Endothelial cell of umbilical vein (primary cell): ENCODE results near the gene MAP4K4. TPM values are rescaled to one million over a fixed set of nuclear protein-coding genes. Genes with fewer than 3 reads are reported as not detected.

ENCODE experiments used
- BruUV-seq: library from RNA; stranded (reverse); fragments of 400-500 nt; replicated peaks from 2 replicates; lab custom pipeline; 2021; lab: Mats Ljungman, UMichigan
- CTCF ChIA-PET: fragments of 300-600, 350-600 bp; sonication (Branson Sonifier 250); formaldehyde crosslinking; loops from one replicate; lab custom pipeline; 2021; ENCODE audit warnings: antibody characterized with exemption, inconsistent platforms; lab: Charles Lee
- POLR2A ChIA-PET: fragments of 300-600, 350-600 bp; sonication (Branson Sonifier 250); formaldehyde crosslinking; loops from one replicate; lab custom pipeline; 2021; ENCODE audit warnings: antibody characterized with exemption, inconsistent platforms; lab: Charles Lee
- DNase-seq: peaks from one replicate; pipeline ENCODE4 v3.0.0-alpha.2; 2011; ENCODE audit warnings: low read depth, low spot score
- FAIRE-seq: peaks from 2 replicates; lab custom pipeline; 2011; peaks lifted over from hg19 to GRCh38; lab: Jason Lieb, UNC
- H2AFZ ChIP-seq: 2 replicates; pipeline ENCODE4 v1.6.0; 2012; ENCODE audit warnings: low read depth, low read length, control low read depth, inconsistent platforms
- H3K27ac ChIP-seq: 2 replicates; pipeline ENCODE4 v1.5.1; 2011; ENCODE audit warnings: low read depth, mild to moderate bottlenecking, control low read depth, low read length, moderate library complexity; ENCODE audit not compliant: insufficient read depth
- H3K27me3 ChIP-seq, 2 experiments: 2 replicates each; pipeline versions ENCODE4 v1.6.0 to v1.6.1; 2011; ENCODE audit warnings: low read length in 2 of 2, mixed read lengths in 1 of 2; ENCODE audit not compliant: control insufficient read depth in 2 of 2, insufficient read depth in 2 of 2
- H3K36me3 ChIP-seq, 2 experiments: 2 replicates in 1 of 2; 3 replicates in 1 of 2; pipeline ENCODE4 v1.5.1; 2011; ENCODE audit warnings: low read length in 2 of 2, mild to moderate bottlenecking in 1 of 2, moderate library complexity in 1 of 2; ENCODE audit not compliant: control insufficient read depth in 2 of 2, insufficient read depth in 2 of 2; ENCODE audit errors: extremely low read depth in 1 of 2
- H3K4me1 ChIP-seq: 3 replicates; pipeline ENCODE4 v1.5.1; 2011; ENCODE audit warnings: mild to moderate bottlenecking, low read length; ENCODE audit not compliant: control insufficient read depth, insufficient read depth; ENCODE audit errors: extremely low read depth
- H3K4me2 ChIP-seq: 2 replicates; pipeline ENCODE4 v1.6.1; 2011; ENCODE audit warnings: low read length, control low read depth, mixed read lengths; ENCODE audit not compliant: insufficient read depth
- H3K4me3 ChIP-seq, 3 experiments: fragments of 200-600 bp in 1 of 3; sonication (generic), shearing (Covaris generic) in 1 of 3; replicated peaks in 1 of 3; 2 replicates each; pipeline ENCODE4 v1.5.1; 2011 to 2016; ENCODE audit warnings: control low read depth in 3 of 3, low read length in 3 of 3, mild to moderate bottlenecking in 2 of 3, inconsistent platforms in 1 of 3, low read depth in 1 of 3, moderate library complexity in 1 of 3; ENCODE audit not compliant: insufficient read depth in 1 of 3
- H3K79me2 ChIP-seq: 2 replicates; pipeline ENCODE4 v1.6.0; 2012; ENCODE audit warnings: low read length, inconsistent platforms; ENCODE audit not compliant: control insufficient read depth, insufficient read depth
- H3K9ac ChIP-seq: replicated peaks from 2 replicates; pipeline ENCODE3; 2011; ENCODE audit warnings: low read length, control low read depth; ENCODE audit not compliant: insufficient read depth; ENCODE audit errors: extremely low read depth
- H3K9me1 ChIP-seq: replicated peaks from 3 replicates; pipeline ENCODE4 v1.6.0; 2011; ENCODE audit warnings: mild to moderate bottlenecking, low read length; ENCODE audit not compliant: control insufficient read depth, insufficient read depth; ENCODE audit errors: extremely low read depth
- H3K9me3 ChIP-seq: replicated peaks from 2 replicates; pipeline ENCODE4 v1.5.1; 2012; ENCODE audit warnings: low read length, inconsistent platforms; ENCODE audit not compliant: control insufficient read depth, insufficient read depth
- H4K20me1 ChIP-seq: replicated peaks from 2 replicates; pipeline ENCODE3; 2011; ENCODE audit warnings: mild to moderate bottlenecking, low read length; ENCODE audit not compliant: control insufficient read depth, insufficient read depth; ENCODE audit errors: extremely low read depth
- EZH2 ChIP-seq: IDR thresholded peaks from 2 replicates; pipeline ENCODE4 v1.6.1; 2012; ENCODE audit warnings: borderline replicate concordance, low read depth, mild to moderate bottlenecking, moderate library complexity, low read length, inconsistent platforms; ENCODE audit not compliant: severe bottlenecking
- FOS ChIP-seq: IDR thresholded peaks from 2 replicates; pipeline ENCODE4 v1.6.1; 2011; ENCODE audit warnings: mild to moderate bottlenecking, low read length, moderate library complexity, borderline replicate concordance; ENCODE audit not compliant: insufficient read depth
- GATA2 ChIP-seq: IDR thresholded peaks from 2 replicates; pipeline ENCODE4 v1.7.0; 2011; ENCODE audit warnings: low read depth, mild to moderate bottlenecking, moderate library complexity, mixed read lengths, low read length; ENCODE audit not compliant: insufficient read length, insufficient read depth
- JUN ChIP-seq: IDR thresholded peaks from 2 replicates; pipeline ENCODE4 v1.6.1; 2011; ENCODE audit warnings: borderline replicate concordance, low read depth; ENCODE audit not compliant: insufficient read length, insufficient read depth
- MAX ChIP-seq: IDR thresholded peaks from 2 replicates; pipeline ENCODE4 v1.6.1; 2011; ENCODE audit not compliant: insufficient read depth, insufficient read length
- MYC ChIP-seq: IDR thresholded peaks from one replicate; pipeline ENCODE4 v1.6.1; 2011; ENCODE audit warnings: mild to moderate bottlenecking, low read depth, low read length
- POLR2A ChIP-seq: IDR thresholded peaks from 2 replicates; pipeline ENCODE4 v1.6.1; 2012; ENCODE audit warnings: low read depth, mild to moderate bottlenecking, control low read depth, low read length
- POLR2AphosphoS5 ChIP-seq: IDR thresholded peaks from 2 replicates; pipeline ENCODE4 v1.6.1; 2012; ENCODE audit warnings: low read depth, mild to moderate bottlenecking, control low read depth, low read length, moderate library complexity; ENCODE audit not compliant: insufficient read depth
- dilution Hi-C: fragments of 300-500 bp; cut with MboI; formaldehyde crosslinking; loops from one replicate; pipeline ENCODE4 v1.15.0; 2019; ENCODE audit warnings: low sequenced_read_pairs; ENCODE audit not compliant: extremely low pct_ligation_motif_present
- intact Hi-C: fragments of 100-400 bp; cut with micrococcal nuclease; formaldehyde crosslinking; loops from one replicate; pipeline ENCODE4 v1.10.0; 2022
- polyA plus RNA-seq, 4 experiments: library from polyadenylated mRNA; depleted of rRNA in 3 of 4; stranded (reverse) in 3 of 4; unstranded in 1 of 4; fragments of >200 nt; gene quantifications; 2 replicates each; pipeline versions ENCODE4 v1.2.1 to v1.2.3, GENCODE V29; 2011 to 2012; ENCODE audit warnings: missing spikeins in 1 of 4
- total RNA-seq: library from RNA; stranded (reverse); gene quantifications from 2 replicates; pipeline ENCODE4 v1.2.3, GENCODE V29; 2021
- TF ChIP-seq, protein P1 (sequence below), 2 donors: IDR thresholded peaks; 1 replicate in 1 of 2; 2 replicates in 1 of 2; pipeline ENCODE4 v1.5.1; 2011; ENCODE audit warnings: low read length in 2 of 2, mild to moderate bottlenecking in 2 of 2, moderate library complexity in 2 of 2, control low read depth in 1 of 2, inconsistent platforms in 1 of 2, low read depth in 1 of 2; ENCODE audit not compliant: insufficient read depth in 1 of 2; ENCODE audit errors: extremely low read depth in 1 of 2

Gene MAP4K4
- total and polyA plus RNA-seq, 2 donors (not counting 3 experiments of a cell fraction or from before 2014, with no cell fraction given) = 79.4 to 269 TPM

DNA sequence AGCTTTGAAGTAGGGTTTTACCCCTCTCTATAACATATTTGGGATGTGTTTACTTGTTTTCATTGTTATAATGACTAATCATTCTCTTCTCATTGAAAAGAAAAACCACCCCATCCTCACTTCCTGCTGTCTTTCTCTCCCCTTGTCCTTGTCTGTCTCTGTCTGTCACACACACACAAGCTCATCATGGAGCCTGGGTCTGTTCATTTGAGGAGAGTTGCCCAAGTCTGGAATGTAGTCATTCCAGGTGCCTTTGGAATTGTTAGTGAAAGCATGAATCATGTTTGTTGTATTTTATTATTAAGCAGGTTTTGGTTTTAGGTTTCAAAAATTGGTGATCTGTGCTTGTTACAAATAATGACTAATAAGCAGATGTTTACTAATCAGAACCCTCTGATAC is 160.7 kb downstream of the MAP4K4 start:
- Histone ChIP-seq H4K20me1 (peaks cover 3% of the 10 kb centered on the region), H3K4me1 (peaks cover 4% of the 10 kb centered on the region), H2AFZ (no peak overlapping the region), H3K36me3 (peaks cover 24 to 26% of the 10 kb centered on the region in 2 experiments), H3K27me3 (no peaks in the 10 kb centered on the region), H3K9ac (no peak overlapping the region), H3K79me2 (peaks cover 39% of the 10 kb centered on the region), H3K4me2 (no peak overlapping the region), H3K4me3 (no peak overlapping the region), H3K27ac (no peak overlapping the region), H3K9me1 (no peaks in the 10 kb centered on the region), H3K9me3 (no peaks in the 10 kb centered on the region)
- DNase-seq = no peak
- CTCF ChIA-PET = no interaction called here
- dilution Hi-C loops (no loop called here), intact Hi-C loops (no loop called here)
- BruUV-seq = no TSS peak
- TF ChIP-seq JUN = no peak
- no peak for FAIRE-seq
- POLR2A ChIA-PET = no interaction called here

DNA sequence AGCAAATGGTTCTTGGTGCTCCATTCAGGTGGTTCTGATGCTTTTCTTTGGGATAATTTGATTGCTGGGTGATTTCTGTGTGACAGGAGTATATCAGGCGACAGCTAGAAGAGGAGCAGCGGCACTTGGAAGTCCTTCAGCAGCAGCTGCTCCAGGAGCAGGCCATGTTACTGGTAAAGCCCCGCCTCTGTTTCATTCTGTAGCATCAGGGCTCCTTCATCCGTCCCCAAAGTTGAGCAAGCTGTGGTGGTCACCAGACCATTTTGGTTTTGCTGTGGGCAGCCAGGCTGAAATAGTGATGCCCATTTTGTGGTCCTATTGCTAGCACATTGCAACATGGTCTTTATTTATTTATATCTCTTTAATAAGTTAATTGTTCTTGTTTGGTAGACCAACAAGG is 161.4 kb downstream of the MAP4K4 start:
- FAIRE-seq = no peak
- Histone ChIP-seq H3K27ac (no peak overlapping the region), H3K9ac (no peak overlapping the region), H3K9me3 (no peaks in the 10 kb centered on the region), H3K36me3 (peaks cover 29 to 30% of the 10 kb centered on the region in 2 experiments), H4K20me1 (peaks cover 3% of the 10 kb centered on the region), H2AFZ (no peak overlapping the region), H3K4me3 (no peak overlapping the region), H3K4me1 (peaks cover 11% of the 10 kb centered on the region), H3K27me3 (no peaks in the 10 kb centered on the region), H3K9me1 (no peaks in the 10 kb centered on the region), H3K4me2 (no peak overlapping the region), H3K79me2 (peaks cover 36% of the 10 kb centered on the region)
- POLR2A ChIA-PET = no interaction called here
- CTCF ChIA-PET = no interaction called here
- TF ChIP-seq FOS (no peak), GATA2 (no peak), MAX (no peak), MYC (no peak), POLR2AphosphoS5 (no peak), JUN (no peak), EZH2 (no peak), POLR2A (no peak)
- TF ChIP-seq, protein P1, sequence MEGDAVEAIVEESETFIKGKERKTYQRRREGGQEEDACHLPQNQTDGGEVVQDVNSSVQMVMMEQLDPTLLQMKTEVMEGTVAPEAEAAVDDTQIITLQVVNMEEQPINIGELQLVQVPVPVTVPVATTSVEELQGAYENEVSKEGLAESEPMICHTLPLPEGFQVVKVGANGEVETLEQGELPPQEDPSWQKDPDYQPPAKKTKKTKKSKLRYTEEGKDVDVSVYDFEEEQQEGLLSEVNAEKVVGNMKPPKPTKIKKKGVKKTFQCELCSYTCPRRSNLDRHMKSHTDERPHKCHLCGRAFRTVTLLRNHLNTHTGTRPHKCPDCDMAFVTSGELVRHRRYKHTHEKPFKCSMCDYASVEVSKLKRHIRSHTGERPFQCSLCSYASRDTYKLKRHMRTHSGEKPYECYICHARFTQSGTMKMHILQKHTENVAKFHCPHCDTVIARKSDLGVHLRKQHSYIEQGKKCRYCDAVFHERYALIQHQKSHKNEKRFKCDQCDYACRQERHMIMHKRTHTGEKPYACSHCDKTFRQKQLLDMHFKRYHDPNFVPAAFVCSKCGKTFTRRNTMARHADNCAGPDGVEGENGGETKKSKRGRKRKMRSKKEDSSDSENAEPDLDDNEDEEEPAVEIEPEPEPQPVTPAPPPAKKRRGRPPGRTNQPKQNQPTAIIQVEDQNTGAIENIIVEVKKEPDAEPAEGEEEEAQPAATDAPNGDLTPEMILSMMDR (IDR thresholded peaks at IDR 0.05; ENCODE audit: extremely low read depth in 1 of 2, insufficient read depth in 1 of 2, low read depth in 1 of 2, low read length in 2 of 2) = no peak
- intact Hi-C loops = no loop called here
- DNase-seq = no peak
- dilution Hi-C loops = no loop called here
- no TSS peak for BruUV-seq
